Suppressor macrophage treated with lipopolysaccharide for 4 hours (primary cell): ENCODE data around the gene STK16.
A peak's percentile ranks its signal among the peaks of the same experiment; 100 is the strongest.

Experiments
- DNase-seq: peaks from one replicate; pipeline ENCODE4 v3.0.0-alpha.2; 2020

The STK16 gene

GRCh38 chr2:219214141-219214540 is 31.1 kb upstream of the STK16 start:
- DNase-seq = no peak

- no peak for DNase-seq
These were observed 30.5 kb upstream of the STK16 start for GRCh38 chr2:219214786-219215185.

- no peak for DNase-seq
These were observed 29.3 kb upstream of the STK16 start for GRCh38 chr2:219215871-219216534.

DNA sequence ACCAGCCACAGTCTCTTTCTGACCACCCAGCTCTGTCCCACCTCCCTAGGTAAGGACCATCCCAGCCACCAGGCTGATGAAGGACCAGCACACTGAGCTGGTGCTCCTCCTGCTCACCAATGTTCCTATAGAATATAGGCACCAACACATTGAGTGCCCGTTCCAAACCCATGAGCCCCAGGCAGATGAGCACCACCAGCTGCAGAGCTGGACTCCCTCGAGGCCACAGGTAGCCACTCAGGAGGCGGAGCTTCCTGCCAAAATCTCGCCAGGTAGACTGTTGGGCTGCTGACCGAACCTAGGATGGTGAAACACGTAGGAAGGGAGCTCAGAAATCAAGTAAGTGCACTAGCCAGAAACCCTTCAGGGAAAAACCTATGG is 28.8 kb upstream of the STK16 start:
- DNase-seq = no peak

GRCh38 chr2:219218217-219218731 is 27.0 kb upstream of the STK16 start:
- DNase-seq = peak; percentile 29

GRCh38 chr2:219218732-219219701 is 26.3 kb upstream of the STK16 start, which contains the start of gene ABCB6:
ABCB6 (minus strand) TSS chr2:219218958; CDS start chr2:219218673, 285 bp downstream.
- DNase-seq = peak; percentile 71

- no peak for DNase-seq
These were observed 25.3 kb upstream of the STK16 start for GRCh38 chr2:219219784-219220532.

DNA sequence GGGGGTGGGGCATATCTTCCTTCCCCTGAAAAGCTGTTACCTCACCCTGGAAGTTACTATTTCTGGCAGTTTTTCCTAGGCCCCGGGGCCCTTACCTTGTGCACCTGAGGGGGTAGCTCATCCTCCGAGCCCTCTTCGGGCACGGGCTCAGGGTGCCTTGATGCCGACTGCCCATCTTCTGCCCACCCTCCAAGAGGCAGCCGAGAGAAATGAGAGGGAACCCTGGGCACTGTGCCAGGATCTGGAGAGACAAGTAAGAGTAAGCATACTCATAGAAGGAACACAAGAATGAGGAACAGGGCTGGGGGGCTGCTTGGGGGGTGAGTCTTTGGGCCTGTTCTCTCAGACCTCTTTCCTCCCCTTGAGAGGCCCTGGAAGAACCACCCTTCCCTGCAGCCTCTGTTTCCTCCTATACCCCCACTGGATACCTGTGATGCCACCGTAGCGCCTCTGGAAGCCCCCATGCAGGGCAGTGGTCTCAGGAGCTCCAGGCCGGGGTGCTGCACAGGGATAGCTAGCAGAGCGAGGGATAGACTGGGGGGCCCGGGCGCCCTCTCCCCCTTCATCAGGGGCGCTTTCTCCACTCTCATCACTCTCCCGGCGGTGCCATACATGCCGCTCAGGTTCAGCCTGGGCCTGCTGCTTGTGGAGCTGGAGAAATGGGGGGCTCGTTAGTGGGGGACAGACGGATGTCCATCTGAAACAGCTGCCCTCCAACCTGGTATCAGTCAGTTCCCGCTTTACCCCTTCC is 24.5 kb upstream of the STK16 start:
- DNase-seq = no peak

DNA sequence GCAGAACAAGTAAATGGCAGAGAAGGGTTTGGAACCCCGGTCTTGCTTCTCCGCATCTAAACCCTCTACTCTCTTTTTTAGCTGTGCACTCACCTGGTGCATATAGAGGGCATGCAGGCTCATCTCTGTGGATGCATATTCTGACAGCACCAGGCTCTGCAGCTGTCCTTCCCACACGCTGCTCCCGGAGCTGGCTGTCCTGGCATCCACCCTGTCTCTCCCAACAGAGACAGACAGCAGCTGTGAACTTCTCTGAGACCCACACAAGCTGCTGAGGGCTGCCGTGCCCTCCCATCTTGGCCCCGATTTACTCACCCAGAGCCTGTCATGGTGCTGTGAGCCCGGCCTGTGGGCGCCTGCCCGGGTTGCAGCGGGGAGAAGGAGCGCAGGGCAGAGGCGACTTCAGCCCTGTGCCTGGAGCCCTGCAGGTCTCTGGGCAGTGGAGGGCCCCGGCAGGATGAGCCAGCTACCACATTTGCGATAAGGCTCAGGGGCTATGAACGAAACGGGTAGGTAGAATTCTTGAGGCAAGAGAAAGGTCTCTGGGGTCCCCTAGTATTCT is 23.2 kb upstream of the STK16 start:
- no peak for DNase-seq

DNA sequence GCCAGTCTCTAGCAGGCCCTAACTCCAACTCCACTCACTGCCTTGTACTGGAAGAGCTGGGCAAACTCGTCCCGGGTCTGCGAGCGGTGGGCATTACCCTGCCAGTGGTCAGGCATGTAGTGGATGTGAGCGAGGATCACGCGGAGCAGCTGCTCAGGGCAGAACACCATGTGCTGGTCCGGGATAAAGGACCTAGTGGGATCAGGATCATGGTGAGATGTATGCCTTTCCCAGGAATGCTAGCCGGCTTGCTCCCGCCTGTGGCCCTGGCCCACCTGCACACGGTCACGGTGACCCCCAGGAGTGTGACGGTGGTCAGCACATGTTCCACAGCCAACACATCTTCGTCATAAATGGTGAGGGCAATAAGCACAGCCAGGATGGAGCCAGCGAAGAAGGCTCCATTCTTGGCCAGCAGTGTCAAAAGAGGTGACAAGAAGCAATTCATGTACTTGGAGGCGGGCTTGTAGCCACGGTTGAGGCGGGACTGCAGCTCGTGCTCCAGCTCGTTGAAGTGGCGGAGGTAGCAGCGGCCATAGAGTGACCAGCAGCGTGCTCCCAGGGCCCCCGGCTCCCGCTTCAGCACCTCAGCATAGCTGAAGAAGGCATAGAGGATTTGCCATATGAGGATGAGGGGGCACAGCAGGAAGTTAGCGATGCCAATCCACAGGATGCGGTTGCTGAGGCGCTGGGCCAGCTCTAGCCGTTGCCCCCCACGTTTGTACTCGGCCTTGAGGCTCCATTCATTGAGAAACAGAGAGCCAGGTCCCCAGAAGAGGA is 21.3 kb upstream of the STK16 start:
- no peak for DNase-seq

DNA sequence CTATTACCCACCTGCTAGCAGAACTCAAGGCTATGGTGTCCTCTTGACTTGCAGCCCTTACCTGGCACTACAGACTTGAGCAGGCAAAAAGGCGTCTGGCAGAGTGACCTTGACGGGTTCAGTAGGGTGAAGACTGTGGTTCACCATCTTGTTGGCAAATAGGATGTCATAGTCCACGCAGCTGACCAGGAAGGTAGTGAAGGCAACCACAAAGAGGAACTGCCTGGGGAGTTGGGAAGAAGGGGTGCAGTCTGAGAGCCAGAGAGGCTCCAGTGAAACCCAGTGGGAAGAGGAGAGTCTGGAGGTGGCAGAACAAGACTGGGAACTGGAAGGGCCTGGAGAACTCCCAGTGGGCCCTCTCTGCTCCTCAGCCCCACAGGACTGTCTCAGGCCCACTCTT is 19.9 kb upstream of the STK16 start:
- peak; percentile 52 for DNase-seq

- no peak for DNase-seq
These were observed 17.0 kb upstream of the STK16 start for GRCh38 chr2:219228041-219228910.

DNA sequence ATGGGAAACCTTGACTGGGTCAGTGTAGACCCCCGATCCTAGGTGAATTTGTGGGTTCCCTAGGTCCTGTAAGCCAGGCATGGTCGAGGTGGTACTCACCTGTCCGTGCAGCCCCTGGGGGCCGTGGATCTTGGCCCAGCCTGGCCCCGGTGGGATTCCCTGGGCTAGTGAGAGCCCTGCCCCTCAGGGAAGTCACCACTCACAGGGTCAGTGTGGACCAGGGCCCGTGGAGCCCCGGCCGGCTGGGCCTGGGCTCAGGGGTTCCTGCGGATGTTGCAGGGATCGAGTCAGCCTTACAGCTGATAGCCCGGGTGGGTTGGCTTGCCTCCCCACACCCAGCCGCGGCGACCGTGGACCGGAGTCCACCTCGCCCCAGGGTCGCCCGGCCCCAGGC is 16.4 kb upstream of the STK16 start:
- DNase-seq = no peak

GRCh38 chr2:219229305-219230058 is 15.8 kb upstream of the STK16 start, which contains the start of the genes ANKZF1 and ATG9A:
ANKZF1 (plus strand) TSS chr2:219229806; CDS start chr2:219230258, 452 bp downstream.
ATG9A (minus strand) TSS chr2:219229636; CDS start chr2:219228024, 1,612 bp downstream.
- DNase-seq = peak; percentile 100

- peak; percentile 81 for DNase-seq
These were observed 15.2 kb upstream of the STK16 start for GRCh38 chr2:219230059-219230540.

GRCh38 chr2:219234331-219234730 is 10.9 kb upstream of the STK16 start:
- no peak for DNase-seq

GRCh38 chr2:219243291-219243761 is 2.0 kb upstream of the STK16 start:
- peak; percentile 56 for DNase-seq

DNA sequence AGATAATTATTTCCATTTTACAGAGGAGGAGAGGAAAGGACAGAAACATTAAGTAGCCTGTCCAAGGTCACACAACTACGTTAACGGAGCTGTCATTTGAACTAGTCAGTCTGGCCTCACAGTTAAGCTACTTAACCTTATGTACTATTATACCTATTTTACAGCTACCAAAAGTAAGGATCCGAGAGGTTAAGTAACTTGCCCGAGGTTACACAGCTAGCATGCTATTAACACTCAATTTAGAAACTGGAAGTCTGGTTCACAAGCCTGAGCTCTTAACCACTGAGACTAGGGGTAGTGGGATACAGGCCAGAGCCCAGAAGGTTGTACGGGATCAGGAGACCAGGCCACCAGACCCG is 511 bp upstream of the STK16 start:
- DNase-seq = peak; percentile 6

DNA sequence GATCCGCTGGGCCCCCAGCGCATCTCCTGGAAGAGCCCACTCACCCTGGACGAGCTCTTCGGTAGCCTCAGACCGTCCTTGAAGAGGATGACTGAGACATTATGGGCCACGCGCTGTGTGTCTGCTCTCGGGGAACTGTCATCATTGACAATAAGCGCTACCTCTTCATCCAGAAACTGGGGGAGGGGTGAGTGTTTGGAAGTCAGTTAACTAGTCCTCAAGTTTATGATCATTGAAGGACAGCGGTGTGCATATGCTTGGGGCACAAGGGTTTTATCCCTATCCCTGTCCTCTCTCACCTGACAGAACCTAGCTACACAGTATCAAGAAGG is 586 bp downstream of the STK16 start:
- DNase-seq = no peak
